Fibroblast of the aortic adventitia (primary cell): ENCODE results near the gene EMC8. TPM values are rescaled to one million over a fixed set of nuclear protein-coding genes. Genes with fewer than 3 reads are reported as not detected.
A peak's percentile ranks its signal among the peaks of the same experiment; 100 is the strongest.

ENCODE experiments used
- DNase-seq: peaks from one replicate; pipeline ENCODE4 v3.0.0-alpha.2; 2010; ENCODE audit warnings: low read depth
- H3K4me3 ChIP-seq: 2 replicates; pipeline ENCODE4 v1.5.1; 2011; ENCODE audit warnings: low read depth, mild to moderate bottlenecking, control low read depth, low read length, moderate library complexity
- total RNA-seq: library from RNA; depleted of rRNA; stranded (reverse); fragments of >200 nt; gene quantifications from 2 replicates; pipeline ENCODE4 v1.2.3, GENCODE V29; 2012; ENCODE audit warnings: low replicate concordance
- TF ChIP-seq, protein P1 (sequence below): IDR thresholded peaks from 2 replicates; pipeline ENCODE4 v1.5.1; 2011; ENCODE audit warnings: mild to moderate bottlenecking, low read length, control low read depth, inconsistent platforms; ENCODE audit not compliant: insufficient read depth

EMC8 gene
- total RNA-seq, 1 donor, result 23.8 TPM

DNA sequence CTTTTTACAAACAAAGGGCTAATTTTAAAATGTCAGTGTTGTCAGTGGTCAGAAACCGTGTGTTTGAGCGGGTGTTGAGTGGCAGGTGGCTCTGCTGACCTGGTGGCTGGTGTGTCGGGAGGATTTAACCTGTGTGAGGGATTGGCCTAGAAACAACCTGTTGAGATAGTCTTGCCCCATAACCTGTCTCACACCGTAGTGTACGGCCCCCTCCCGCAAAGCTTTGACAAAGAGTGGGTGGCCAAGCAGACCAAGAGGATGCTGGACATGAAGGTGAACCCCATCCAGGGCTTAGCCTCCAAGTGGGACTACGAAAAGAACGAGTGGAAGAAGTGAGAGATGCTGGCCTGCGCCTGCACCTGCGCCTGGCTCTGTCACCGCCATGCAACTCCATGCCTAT, 7.2 kb upstream of the EMC8 start:
- TF ChIP-seq, protein P1, sequence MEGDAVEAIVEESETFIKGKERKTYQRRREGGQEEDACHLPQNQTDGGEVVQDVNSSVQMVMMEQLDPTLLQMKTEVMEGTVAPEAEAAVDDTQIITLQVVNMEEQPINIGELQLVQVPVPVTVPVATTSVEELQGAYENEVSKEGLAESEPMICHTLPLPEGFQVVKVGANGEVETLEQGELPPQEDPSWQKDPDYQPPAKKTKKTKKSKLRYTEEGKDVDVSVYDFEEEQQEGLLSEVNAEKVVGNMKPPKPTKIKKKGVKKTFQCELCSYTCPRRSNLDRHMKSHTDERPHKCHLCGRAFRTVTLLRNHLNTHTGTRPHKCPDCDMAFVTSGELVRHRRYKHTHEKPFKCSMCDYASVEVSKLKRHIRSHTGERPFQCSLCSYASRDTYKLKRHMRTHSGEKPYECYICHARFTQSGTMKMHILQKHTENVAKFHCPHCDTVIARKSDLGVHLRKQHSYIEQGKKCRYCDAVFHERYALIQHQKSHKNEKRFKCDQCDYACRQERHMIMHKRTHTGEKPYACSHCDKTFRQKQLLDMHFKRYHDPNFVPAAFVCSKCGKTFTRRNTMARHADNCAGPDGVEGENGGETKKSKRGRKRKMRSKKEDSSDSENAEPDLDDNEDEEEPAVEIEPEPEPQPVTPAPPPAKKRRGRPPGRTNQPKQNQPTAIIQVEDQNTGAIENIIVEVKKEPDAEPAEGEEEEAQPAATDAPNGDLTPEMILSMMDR, result no peak
- no peak overlapping the region for H3K4me3 ChIP-seq
- DNase-seq, result no peak

DNA sequence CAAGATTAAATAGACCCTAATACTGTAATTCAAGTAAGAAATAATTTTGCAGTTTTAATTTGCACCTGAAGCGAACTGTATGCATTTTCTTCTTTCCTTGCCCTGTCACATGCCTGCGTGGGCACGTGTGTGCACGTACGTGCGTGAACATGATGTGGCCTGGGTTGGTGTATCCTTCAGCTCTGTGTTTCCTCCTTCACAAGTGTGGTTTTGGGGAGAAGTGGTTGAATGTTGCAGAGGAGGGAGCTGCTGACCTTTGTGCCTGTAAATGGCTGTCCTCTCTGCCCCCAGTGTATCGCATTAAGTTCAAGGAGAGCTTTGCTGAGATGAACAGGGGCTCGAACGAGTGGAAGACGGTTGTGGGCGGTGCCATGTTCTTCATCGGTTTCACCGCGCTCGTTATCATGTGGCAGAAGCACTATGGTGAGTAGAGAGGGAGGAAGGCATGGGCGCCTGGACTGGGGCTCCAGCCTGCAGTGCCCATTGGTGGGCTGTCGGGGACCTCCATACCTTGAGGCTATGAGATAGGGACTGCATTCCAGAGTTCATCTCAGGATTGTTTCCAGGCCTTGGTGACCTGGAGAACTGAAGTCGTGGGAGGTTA, 6.2 kb upstream of the EMC8 start:
- DNase-seq, result no peak
- no peak overlapping the region for H3K4me3 ChIP-seq
- TF ChIP-seq, protein P1, result no peak

DNA sequence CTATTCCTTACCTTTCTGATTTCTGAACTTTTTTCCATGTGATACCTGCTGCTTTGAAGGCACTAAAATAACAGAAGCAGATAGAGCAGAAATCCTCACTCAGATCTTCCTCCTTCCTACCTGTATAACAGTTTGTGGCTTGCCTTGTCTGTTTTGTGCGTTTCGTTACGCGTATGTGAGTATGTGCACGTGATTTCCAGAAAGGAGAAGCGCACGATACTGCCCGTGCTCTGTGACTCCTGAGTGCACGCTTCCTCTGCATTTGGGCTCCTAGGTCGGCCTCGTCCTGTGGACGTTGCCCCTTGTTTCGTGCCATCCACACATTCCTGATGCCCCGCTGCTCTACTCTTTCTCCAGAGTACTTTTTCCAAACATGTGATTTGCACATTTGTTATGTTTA, 4.2 kb upstream of the EMC8 start:
- TF ChIP-seq, protein P1, result no peak
- no peak for DNase-seq
- no peak overlapping the region for H3K4me3 ChIP-seq

DNA sequence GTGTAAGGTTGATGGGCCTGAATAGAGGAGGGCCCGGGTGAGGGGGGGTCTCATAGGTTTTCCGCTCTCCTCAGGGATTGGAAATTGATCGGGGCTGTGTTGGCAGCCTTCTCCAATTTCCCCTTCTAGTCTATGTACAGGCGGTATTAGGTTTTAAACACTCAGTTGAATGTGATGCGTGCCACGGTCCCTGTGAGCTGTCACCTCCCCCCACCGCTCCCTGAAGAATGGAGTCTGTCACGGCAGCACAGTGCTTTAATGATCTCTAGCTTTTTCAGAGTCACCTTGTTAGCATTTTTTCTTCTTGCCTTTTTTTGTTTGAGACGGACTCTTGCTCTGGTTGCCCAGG, 951 bp upstream of the EMC8 start:
- peak; percentile 6 for DNase-seq
- TF ChIP-seq, protein P1, result no peak
- peak overlapping the region; percentile 95 for H3K4me3 ChIP-seq

DNA sequence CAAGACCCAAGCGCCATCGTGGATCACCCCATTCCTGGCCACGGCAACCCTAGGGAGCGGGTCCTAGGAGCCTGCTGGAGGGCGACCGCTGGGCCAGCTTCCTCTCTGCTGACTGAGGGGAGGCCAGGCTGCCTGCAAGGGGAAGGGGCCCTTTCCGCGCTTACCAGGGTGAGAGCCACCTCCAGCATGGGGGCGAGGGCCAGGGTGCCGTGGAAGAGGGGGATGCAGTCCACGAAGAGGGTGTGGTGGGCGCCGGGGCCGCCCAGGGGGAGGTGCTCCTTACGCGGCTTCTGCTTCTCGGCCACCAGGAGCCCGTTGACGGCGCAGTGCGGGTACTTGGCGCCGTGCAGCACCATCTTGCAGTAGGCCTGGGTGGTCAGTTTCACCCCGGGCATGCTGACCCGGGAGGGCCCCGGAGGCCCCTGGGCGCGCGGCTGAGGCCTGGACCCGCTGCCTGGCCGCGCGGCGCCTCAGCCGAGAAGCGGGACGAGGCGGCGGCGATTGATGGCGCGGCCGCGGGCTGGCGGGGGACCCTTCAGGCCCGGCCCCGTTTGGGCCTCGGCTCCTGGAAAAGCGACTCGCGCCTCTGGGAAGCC, 345 bp downstream of the EMC8 start:
- DNase-seq, result peak; percentile 8
- H3K4me3 ChIP-seq, result peak overlapping the region; percentile 95
- TF ChIP-seq, protein P1, result peak; percentile 13

DNA sequence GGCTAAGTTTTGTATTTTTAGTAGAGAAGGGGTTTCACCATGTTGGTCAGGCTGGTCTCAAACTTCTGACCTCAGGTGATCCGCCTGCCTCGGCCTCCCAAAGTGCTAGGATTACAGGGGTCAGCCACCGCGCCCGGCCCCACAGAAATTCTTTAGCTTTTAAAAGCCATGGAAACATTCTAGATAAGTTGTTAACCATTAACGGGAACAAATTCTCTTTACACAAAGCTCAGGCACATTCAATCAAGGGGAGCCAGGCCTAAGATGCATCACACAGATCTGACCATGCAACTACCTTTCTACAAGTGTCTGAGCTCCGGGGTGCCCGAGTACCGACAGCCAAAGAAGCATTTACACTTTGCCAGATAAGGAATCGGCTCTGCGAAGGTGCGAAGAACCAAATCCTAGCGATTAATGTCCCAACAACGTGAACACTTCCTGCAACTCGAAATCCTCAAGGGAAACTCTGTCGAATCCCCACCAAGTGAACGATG, 1.0 kb downstream of the EMC8 start:
- DNase-seq, result peak; percentile 4
- TF ChIP-seq, protein P1, result no peak
- peak overlapping the region; percentile 95 for H3K4me3 ChIP-seq
